Body of pancreas (tissue), 4 donors: ENCODE data around the gene EXOC7. TPM values are rescaled to one million over a fixed set of nuclear protein-coding genes. Genes with fewer than 3 reads are reported as not detected.

Source experiments
- ATAC-seq: fragments of 150-250 bp; one replicate; pipeline ENCODE4 v1.9.1; 2016
- DNase-seq, 4 donors: peaks; one replicate each; pipeline ENCODE4 v3.0.0-alpha.2; 2019
- H3K27ac ChIP-seq, 4 donors: fragments of 200-600 bp; sonication (generic); 1 replicate in 3 of 4; 2 replicates in 1 of 4; pipeline versions ENCODE4 v1.5.1 to v1.6.1; 2016 to 2019; ENCODE audit warnings: mild to moderate bottlenecking in 1 of 4, mixed read lengths in 1 of 4, moderate library complexity in 1 of 4
- H3K27me3 ChIP-seq, 2 donors: fragments of 200-600 bp; sonication (generic); one replicate each; pipeline ENCODE4 v1.6.0; 2016; ENCODE audit warnings: mild to moderate bottlenecking in 1 of 2
- H3K36me3 ChIP-seq, 2 donors: fragments of 200-600 bp; sonication (generic); replicated peaks in 1 of 2; 2 replicates each; pipeline ENCODE4 v1.5.1; 2016; ENCODE audit warnings: low read depth in 2 of 2; ENCODE audit not compliant: insufficient read depth in 1 of 2
- H3K4me1 ChIP-seq: fragments of 200-600 bp; sonication (generic); one replicate; pipeline ENCODE4 v1.6.0; 2016
- H3K4me3 ChIP-seq, 2 donors: fragments of 200-600 bp; sonication (generic); 1 replicate in 1 of 2; 2 replicates in 1 of 2; pipeline ENCODE4 v1.5.1; 2016 to 2019
- H3K9me3 ChIP-seq, 3 donors: fragments of 200-600 bp; sonication (generic); 1 replicate in 2 of 3; 2 replicates in 1 of 3; pipeline ENCODE4 v1.5.1; 2016
- POLR2A ChIP-seq, 3 donors: fragments of 450-650 bp; IDR thresholded peaks; one replicate each; pipeline ENCODE4 v1.6.1; 2016; ENCODE audit warnings: antibody characterized with exemption in 3 of 3, mild to moderate bottlenecking in 2 of 3
- WGBS, 2 donors: methylation state at CpG; one replicate each; pipeline ENCODE4 v1.1.5; 2017; 5-methylcytosine and 5-hydroxymethylcytosine counted together
- intact Hi-C: fragments of 100-400 bp; cut with DNase I; formaldehyde crosslinking; loops from one replicate; pipeline ENCODE4 v1.15.1; 2023
- total RNA-seq, 2 donors: library from RNA; depleted of rRNA; stranded (reverse); fragments of >200 nt; gene quantifications; one replicate each; pipeline ENCODE4 v1.1.0, GENCODE V29; 2016
- TF ChIP-seq, protein P1 (sequence below), 7 experiments: fragments of 450-650 bp in 4 of 7; fragments of 200-600 bp in 3 of 7; sonication (generic) in 3 of 7; IDR thresholded peaks; one replicate each; pipeline ENCODE4 v1.5.1; 2016 to 2019; ENCODE audit warnings: antibody characterized with exemption in 7 of 7

Gene EXOC7
- total RNA-seq, 2 donors from 2014 or later, result 53.2 to 73.2 TPM

DNA sequence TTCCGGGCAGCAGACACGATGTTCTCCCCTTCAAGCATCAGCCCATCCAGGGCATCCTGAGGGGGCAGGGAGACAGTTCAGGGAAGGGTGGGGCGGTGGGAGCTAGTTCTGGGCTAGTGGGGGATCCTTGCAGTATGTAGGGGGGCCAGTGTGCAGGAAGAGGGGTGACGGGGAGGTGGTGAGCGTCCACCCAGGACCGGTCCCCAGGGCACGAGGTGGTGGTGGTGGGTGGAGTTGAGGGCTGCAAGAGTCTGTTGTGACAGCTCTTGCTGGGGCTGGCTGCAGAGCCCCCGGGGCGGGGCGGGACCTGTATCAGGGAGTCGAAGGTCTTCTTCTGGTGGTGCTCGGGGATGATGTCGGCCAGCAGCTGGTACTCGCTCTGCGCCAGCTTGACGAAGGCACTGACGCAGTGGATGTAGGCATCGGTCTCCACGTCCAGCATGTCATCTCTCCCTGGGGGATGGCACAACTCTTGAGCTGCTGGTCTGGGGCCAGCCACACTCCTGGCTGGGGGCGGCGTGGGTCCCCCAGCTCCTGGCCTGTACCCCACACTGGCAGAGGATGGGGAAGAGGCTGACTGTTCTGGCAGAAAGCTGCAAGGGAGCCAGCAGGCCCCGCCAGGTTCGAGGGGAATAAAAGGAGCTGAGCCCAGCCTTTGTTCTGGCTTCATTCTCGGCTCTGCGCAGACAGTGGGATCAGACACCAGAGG is 14.6 kb downstream of the EXOC7 start:
- Histone ChIP-seq H3K27ac (no peak overlapping the region), H3K4me1 (no peaks in the 10 kb centered on the region), H3K27me3 (no peaks in the 10 kb centered on the region), H3K9me3 (no peaks in the 10 kb centered on the region), H3K36me3 (peaks cover 13 to 62% of the 10 kb centered on the region in 2 donors), H3K4me3 (no peak overlapping the region)
- ATAC-seq (no peak), DNase-seq (no peak)
- no peak for TF ChIP-seq POLR2A (IDR thresholded peaks at IDR 0.05)
- TF ChIP-seq, protein P1, sequence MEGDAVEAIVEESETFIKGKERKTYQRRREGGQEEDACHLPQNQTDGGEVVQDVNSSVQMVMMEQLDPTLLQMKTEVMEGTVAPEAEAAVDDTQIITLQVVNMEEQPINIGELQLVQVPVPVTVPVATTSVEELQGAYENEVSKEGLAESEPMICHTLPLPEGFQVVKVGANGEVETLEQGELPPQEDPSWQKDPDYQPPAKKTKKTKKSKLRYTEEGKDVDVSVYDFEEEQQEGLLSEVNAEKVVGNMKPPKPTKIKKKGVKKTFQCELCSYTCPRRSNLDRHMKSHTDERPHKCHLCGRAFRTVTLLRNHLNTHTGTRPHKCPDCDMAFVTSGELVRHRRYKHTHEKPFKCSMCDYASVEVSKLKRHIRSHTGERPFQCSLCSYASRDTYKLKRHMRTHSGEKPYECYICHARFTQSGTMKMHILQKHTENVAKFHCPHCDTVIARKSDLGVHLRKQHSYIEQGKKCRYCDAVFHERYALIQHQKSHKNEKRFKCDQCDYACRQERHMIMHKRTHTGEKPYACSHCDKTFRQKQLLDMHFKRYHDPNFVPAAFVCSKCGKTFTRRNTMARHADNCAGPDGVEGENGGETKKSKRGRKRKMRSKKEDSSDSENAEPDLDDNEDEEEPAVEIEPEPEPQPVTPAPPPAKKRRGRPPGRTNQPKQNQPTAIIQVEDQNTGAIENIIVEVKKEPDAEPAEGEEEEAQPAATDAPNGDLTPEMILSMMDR (IDR thresholded peaks at IDR 0.05), result no peak
- intact Hi-C loops, result no loop called here
- 91 to 96% methylated on average over 15 to 25 of the region's 25 CpGs for WGBS, 2 donors

- no peak for DNase-seq
Observed at GRCh38 chr17:76088041-76088867, 15.3 kb downstream of the EXOC7 start.

GRCh38 chr17:76087531-76087930 is 16.1 kb downstream of the EXOC7 start:
- Histone ChIP-seq H3K36me3 (peaks cover 13 to 60% of the 10 kb centered on the region in 2 donors), H3K4me1 (no peaks in the 10 kb centered on the region), H3K4me3 (no peak overlapping the region), H3K27me3 (no peaks in the 10 kb centered on the region), H3K27ac (no peak overlapping the region), H3K9me3 (no peaks in the 10 kb centered on the region)
- no peak for DNase-seq
- intact Hi-C loops, result no loop called here
- WGBS, 2 donors, result 95% methylated on average over 11 of the region's 11 CpGs; no CpG with 5 or more reads in 1 of the 2 donors
- no peak for ATAC-seq
- no peak for TF ChIP-seq POLR2A (IDR thresholded peaks at IDR 0.05)
- TF ChIP-seq, protein P1 (IDR thresholded peaks at IDR 0.05), result no peak

More at GRCh38 chr17:76088041-76088867, 15.3 kb downstream of the EXOC7 start:
- Histone ChIP-seq H3K4me3 (no peak overlapping the region), H3K4me1 (no peaks in the 10 kb centered on the region), H3K27me3 (no peaks in the 10 kb centered on the region), H3K27ac (no peak overlapping the region), H3K36me3 (peaks cover 13 to 60% of the 10 kb centered on the region in 2 donors), H3K9me3 (no peaks in the 10 kb centered on the region)
- intact Hi-C loops, result no loop called here
- 88 to 94% methylated on average over 13 to 21 of the region's 25 CpGs for WGBS, 2 donors
- TF ChIP-seq, protein P1 (IDR thresholded peaks at IDR 0.05), result no peak
- TF ChIP-seq POLR2A (IDR thresholded peaks at IDR 0.05), result no peak
- no peak for ATAC-seq

DNA sequence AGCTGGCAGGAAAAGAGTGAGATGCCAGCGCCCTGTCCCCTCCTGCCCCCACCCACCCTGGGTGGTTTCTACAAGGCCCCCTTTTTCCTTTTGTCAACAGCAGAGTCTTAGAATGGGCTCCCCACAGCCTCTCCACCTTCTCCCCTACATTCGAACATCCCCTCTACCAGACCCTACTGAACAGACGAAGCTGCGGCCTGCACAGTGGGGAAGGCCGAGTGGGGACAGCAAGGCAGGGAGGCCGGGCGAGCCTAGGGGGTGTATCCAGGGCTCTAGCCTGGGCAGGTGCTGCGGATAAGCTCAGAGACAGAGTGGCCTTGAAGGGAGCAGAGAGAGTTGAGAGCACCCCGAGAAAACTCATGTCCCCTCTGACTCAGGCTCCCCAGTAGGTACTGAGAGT is 17.2 kb downstream of the EXOC7 start:
- WGBS, 2 donors, result 90 to 94% methylated on average over 9 of the region's 9 CpGs
- Histone ChIP-seq H3K36me3 (peaks cover 13 to 60% of the 10 kb centered on the region in 2 donors), H3K9me3 (no peaks in the 10 kb centered on the region), H3K4me3 (no peak overlapping the region), H3K27me3 (no peaks in the 10 kb centered on the region), H3K4me1 (no peaks in the 10 kb centered on the region), H3K27ac (no peak overlapping the region)
- ATAC-seq, result no peak
- intact Hi-C loops, result no loop called here
- DNase-seq, result no peak
- TF ChIP-seq POLR2A (IDR thresholded peaks at IDR 0.05), result no peak
- TF ChIP-seq, protein P1 (IDR thresholded peaks at IDR 0.05), result no peak
